ENCODE results near the gene RDH13.
"Not testable (repeated sequence)": the region's sequence is repeated elsewhere in the genome, so short reads cannot be mapped to it uniquely, and the experiment has no call there.

The RDH13 gene

GRCh38 chr19:55047951-55048350 is 15.0 kb downstream of the RDH13 start:
- DNase-seq, result no peak

GRCh38 chr19:55046975-55047622 is 15.8 kb downstream of the RDH13 start:
- no peak for DNase-seq

- no peak for DNase-seq
Observed at GRCh38 chr19:55044771-55045716, 17.9 kb downstream of the RDH13 start.

GRCh38 chr19:55044286-55044685 is 18.7 kb downstream of the RDH13 start:
- no peak for DNase-seq

GRCh38 chr19:55042688-55043087 is 20.3 kb downstream of the RDH13 start:
- no peak for DNase-seq

GRCh38 chr19:55042344-55042678 is 20.6 kb downstream of the RDH13 start:
- DNase-seq, result no peak

- no peak for DNase-seq
Observed at GRCh38 chr19:55041627-55042343, 21.2 kb downstream of the RDH13 start.

- DNase-seq, result no peak
Observed at GRCh38 chr19:55041244-55041626, 21.7 kb downstream of the RDH13 start.

- not testable (repeated sequence) for DNase-seq
Observed at GRCh38 chr19:55040654-55041053, 22.3 kb downstream of the RDH13 start.

GRCh38 chr19:55037603-55038002 is 25.3 kb downstream of the RDH13 start:
- not testable (repeated sequence) for DNase-seq

GRCh38 chr19:55036058-55036457 is 26.9 kb downstream of the RDH13 start:
- no peak for DNase-seq

- no peak for DNase-seq
Observed at GRCh38 chr19:55034751-55035150, 28.2 kb downstream of the RDH13 start.

GRCh38 chr19:55032976-55033643 is 29.8 kb downstream of the RDH13 start:
- DNase-seq, result not testable (repeated sequence)

GRCh38 chr19:55032170-55032800 is 30.7 kb downstream of the RDH13 start:
- no peak for DNase-seq

- DNase-seq, result no peak
Observed at GRCh38 chr19:55031178-55031577, 31.8 kb downstream of the RDH13 start.

- DNase-seq, result no peak
Observed at GRCh38 chr19:55028757-55029156, 34.2 kb downstream of the RDH13 start.

- no peak for DNase-seq
Observed at GRCh38 chr19:55027472-55028337, 35.2 kb downstream of the RDH13 start.

GRCh38 chr19:55027140-55027471 is 35.8 kb downstream of the RDH13 start:
- DNase-seq, result not testable (repeated sequence)

GRCh38 chr19:55024111-55024510 is 38.8 kb downstream of the RDH13 start:
- DNase-seq, result no peak

- DNase-seq, result not testable (repeated sequence)
Observed at GRCh38 chr19:55020351-55020750, 42.6 kb downstream of the RDH13 start.

Measured in anterior cingulate cortex (tissue), 58 donors.